ENCODE data around the gene MCL1. TPM values are rescaled to one million over a fixed set of nuclear protein-coding genes. Genes with fewer than 3 reads are reported as not detected.

MCL1 gene
- total RNA-seq, 1 donor from 2014 or later = 233 TPM

- ChIA-PET CTCF (interaction anchor here (1.0 to 9.8 kb wide), 2 partner anchors 11 to 48 kb away, joined by 4 to 196 read pairs; no protein-coding TSS in a partner anchor), POLR2A (interaction anchor here (0.5 to 14.3 kb wide), 11 partner anchors 8 to 481 kb away, joined by 3 to 1106 read pairs (median 5); partner anchors contain the start of genes ENSA and TARS2)
- Mint-ChIP-seq H3K4me1 (peaks cover 90% of the 10 kb centered on the region), H3K36me3 (ENCODE audit: low read depth) (peaks cover 81% of the 10 kb centered on the region), H3K27ac (peak overlapping the region; percentile 88), H3K4me3 (peak overlapping the region; percentile 70), H3K27me3 (no peaks in the 10 kb centered on the region), H3K9me3 (no peaks in the 10 kb centered on the region)
- TF ChIP-seq, protein P1, sequence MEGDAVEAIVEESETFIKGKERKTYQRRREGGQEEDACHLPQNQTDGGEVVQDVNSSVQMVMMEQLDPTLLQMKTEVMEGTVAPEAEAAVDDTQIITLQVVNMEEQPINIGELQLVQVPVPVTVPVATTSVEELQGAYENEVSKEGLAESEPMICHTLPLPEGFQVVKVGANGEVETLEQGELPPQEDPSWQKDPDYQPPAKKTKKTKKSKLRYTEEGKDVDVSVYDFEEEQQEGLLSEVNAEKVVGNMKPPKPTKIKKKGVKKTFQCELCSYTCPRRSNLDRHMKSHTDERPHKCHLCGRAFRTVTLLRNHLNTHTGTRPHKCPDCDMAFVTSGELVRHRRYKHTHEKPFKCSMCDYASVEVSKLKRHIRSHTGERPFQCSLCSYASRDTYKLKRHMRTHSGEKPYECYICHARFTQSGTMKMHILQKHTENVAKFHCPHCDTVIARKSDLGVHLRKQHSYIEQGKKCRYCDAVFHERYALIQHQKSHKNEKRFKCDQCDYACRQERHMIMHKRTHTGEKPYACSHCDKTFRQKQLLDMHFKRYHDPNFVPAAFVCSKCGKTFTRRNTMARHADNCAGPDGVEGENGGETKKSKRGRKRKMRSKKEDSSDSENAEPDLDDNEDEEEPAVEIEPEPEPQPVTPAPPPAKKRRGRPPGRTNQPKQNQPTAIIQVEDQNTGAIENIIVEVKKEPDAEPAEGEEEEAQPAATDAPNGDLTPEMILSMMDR (IDR thresholded peaks at IDR 0.05) = no peak
- ATAC-seq (ENCODE audit: low read depth) (peak; percentile 60), DNase-seq (no peak)
- intact Hi-C loops (cut with micrococcal nuclease) = loop anchor here (1.0 kb wide), 1 partner anchor 10 kb away; no protein-coding TSS in a partner anchor
These were observed 6.3 kb downstream of the MCL1 start for GRCh38 chr1:150572918-150573647.

- TF ChIP-seq, protein P1 (IDR thresholded peaks at IDR 0.05) = no peak
These were observed 10.8 kb downstream of the MCL1 start for GRCh38 chr1:150568594-150568966.

DNA sequence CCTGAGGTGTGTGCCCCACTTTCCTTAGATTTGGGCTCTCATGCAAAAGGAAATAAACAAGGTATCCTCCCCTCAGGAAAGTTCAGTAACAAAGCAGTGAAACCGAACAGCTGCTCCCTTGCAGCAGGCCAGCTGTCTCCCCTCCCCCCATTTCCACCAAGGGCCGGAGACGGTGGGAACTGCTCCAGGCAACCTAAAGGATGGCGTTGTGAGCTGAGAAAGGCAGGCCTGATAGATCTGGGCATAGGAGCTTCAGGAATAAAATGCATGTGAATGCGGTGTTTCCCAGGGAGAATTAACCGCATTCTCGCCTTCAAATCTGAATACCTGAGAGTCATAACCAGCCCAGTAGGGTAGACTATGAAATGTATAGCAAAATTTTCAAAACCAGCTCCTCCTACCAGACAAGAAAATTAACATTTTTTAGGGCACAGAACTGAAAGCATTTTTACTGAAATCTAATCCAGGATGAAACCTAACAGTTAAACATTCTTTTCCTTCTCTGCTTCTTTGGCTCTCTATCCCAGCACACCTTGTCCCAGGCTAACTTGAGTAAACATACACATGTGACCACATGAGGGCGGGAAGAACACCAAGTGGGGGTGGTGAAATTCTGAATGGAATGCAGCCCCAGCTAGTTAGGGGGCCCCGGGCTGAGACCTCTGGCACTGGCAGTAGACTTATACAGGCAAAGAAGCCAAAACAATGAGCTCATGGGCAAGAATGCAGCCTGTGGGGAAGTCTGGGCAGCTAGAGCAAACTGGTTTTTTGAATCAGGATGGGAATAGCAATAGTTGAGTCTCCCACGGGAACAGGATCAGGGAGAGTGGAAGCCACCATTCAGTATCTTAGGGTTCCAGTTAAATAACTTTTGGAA lies 11.5 kb downstream of the MCL1 start:
- intact Hi-C loops (cut with micrococcal nuclease) = loop anchor here (1.0 to 10.0 kb wide), 2 partner anchors 11 to 197 kb away; partner anchors contain the start of genes CTSS and MCL1
- Mint-ChIP-seq H3K4me1 (peaks cover 97% of the 10 kb centered on the region), H3K36me3 (ENCODE audit: low read depth) (peaks cover 34% of the 10 kb centered on the region), H3K27ac (peak overlapping the region; percentile 94), H3K4me3 (peak overlapping the region; percentile 79), H3K27me3 (no peaks in the 10 kb centered on the region), H3K9me3 (no peaks in the 10 kb centered on the region)
- no peak for DNase-seq
- ATAC-seq (ENCODE audit: low read depth) = no peak
- ChIA-PET CTCF (interaction anchor here (1.0 to 13.3 kb wide), 4 partner anchors 9 to 49 kb away, joined by 3 to 358 read pairs (median 12); partner anchors contain the start of gene MCL1), POLR2A (interaction anchor here (0.5 to 14.0 kb wide), 12 partner anchors 9 to 503 kb away, joined by 3 to 1106 read pairs (median 4); partner anchors contain the start of genes ENSA, GABPB2 and MCL1)
- TF ChIP-seq, protein P1 (IDR thresholded peaks at IDR 0.05) = no peak

More at GRCh38 chr1:150568594-150568966, 10.8 kb downstream of the MCL1 start:
- H3K27ac Mint-ChIP-seq = peak overlapping the region; percentile 94
- H3K36me3 Mint-ChIP-seq (ENCODE audit: low read depth) = peaks cover 40% of the 10 kb centered on the region
- H3K27me3 Mint-ChIP-seq = no peaks in the 10 kb centered on the region
- no peaks in the 10 kb centered on the region for H3K9me3 Mint-ChIP-seq
- peaks cover 97% of the 10 kb centered on the region for H3K4me1 Mint-ChIP-seq
- intact Hi-C loops (cut with micrococcal nuclease) = loop anchor here (10.0 kb wide), 1 partner anchor 196 kb away; the partner anchor contains the start of gene CTSS
- peak overlapping the region; percentile 79 for H3K4me3 Mint-ChIP-seq
- CTCF ChIA-PET = interaction anchor here (1.0 to 13.3 kb wide), 3 partner anchors 9 to 48 kb away, joined by 4 to 358 read pairs (median 21); partner anchors contain the start of gene MCL1
- DNase-seq = no peak
- POLR2A ChIA-PET = interaction anchor here (0.7 to 14.0 kb wide), 9 partner anchors 8 to 196 kb away, joined by 3 to 1106 read pairs (median 4); partner anchors contain the start of genes ENSA and MCL1
- no peak for ATAC-seq (ENCODE audit: low read depth)

GRCh38 chr1:150567341-150567716 lies 12.1 kb downstream of the MCL1 start:
- Mint-ChIP-seq H3K4me1 (peaks cover 97% of the 10 kb centered on the region), H3K4me3 (peak overlapping the region; percentile 79), H3K36me3 (ENCODE audit: low read depth) (peaks cover 28% of the 10 kb centered on the region), H3K27ac (peak overlapping the region; percentile 94), H3K27me3 (no peaks in the 10 kb centered on the region), H3K9me3 (no peaks in the 10 kb centered on the region)
- no peak for DNase-seq
- intact Hi-C loops (cut with micrococcal nuclease) = loop anchor here (1.0 to 10.0 kb wide), 2 partner anchors 12 to 197 kb away; partner anchors contain the start of genes CTSS and MCL1
- TF ChIP-seq, protein P1 (IDR thresholded peaks at IDR 0.05) = no peak
- ChIA-PET CTCF (interaction anchor here (1.0 to 13.3 kb wide), 4 partner anchors 8 to 49 kb away, joined by 3 to 358 read pairs (median 12); partner anchors contain the start of gene MCL1), POLR2A (interaction anchor here (0.5 to 14.0 kb wide), 11 partner anchors 9 to 504 kb away, joined by 3 to 1106 read pairs (median 4); partner anchors contain the start of genes ENSA, GABPB2 and MCL1)
- ATAC-seq (ENCODE audit: low read depth) = peak; percentile 19
